Measurements from ENCODE around the gene PPP2R5B. TPM values are rescaled to one million over a fixed set of nuclear protein-coding genes. Genes with fewer than 3 reads are reported as not detected.

The PPP2R5B gene
- total and polyA plus RNA-seq, 3 experiments from 2014 or later: 7.8 to 11.7 (median 11.2) TPM

DNA sequence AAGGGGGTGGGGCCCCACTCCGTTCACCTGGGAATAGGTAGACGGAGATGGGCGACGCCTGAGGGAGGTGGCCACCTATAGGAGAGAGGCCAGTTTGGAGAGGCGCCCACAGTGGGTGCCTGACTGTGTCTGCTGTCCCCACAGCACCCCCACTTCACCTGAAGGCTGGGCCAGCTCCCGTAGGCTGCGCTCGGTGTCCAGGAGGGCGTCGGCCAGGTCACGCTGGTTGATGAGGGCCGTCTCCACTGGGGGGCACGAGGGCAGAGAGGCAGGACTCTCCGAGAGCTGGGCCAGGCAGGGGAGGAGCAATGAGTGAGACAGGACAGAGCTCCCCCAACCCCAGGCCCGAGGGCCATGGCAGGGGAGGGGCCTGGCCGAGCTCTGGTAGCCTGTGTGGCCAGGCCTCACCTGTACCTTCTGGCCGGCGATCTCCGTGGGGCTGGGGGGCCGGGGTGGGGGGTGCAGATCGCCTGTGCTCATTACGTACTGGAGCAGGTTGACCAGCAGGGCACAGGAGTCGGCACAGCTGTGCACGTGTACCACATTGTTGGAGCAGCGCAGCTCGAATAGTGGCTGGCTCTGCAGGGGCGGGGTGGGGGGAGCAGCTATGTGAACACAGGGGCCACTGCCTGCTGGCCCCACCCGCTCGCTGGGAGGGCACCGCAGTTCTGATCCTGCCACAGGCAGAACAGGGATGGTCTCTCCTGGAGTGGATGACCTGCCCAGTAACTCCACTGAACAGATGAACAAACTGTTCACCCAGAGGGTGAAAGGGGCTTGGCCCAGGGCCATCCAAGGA, 22.2 kb upstream of the PPP2R5B start:
- Mint-ChIP-seq H3K27ac (peak overlapping the region in 4 of 8 donors; percentile 17 to 74 (median 58)), H3K9me3 (no peaks in the 10 kb centered on the region), H3K4me3 (no peak overlapping the region), H3K36me3 (peaks cover 0 to 75% (median 6%) of the 10 kb centered on the region in 3 donors), H3K27me3 (no peaks in the 10 kb centered on the region), H3K4me1 (peaks cover 6 to 12% (median 9%) of the 10 kb centered on the region in 3 donors)
- no peak overlapping the region for H3K4me3 ChIP-seq (ENCODE audit: low read length)
- DNase-seq: no peak
- no peaks in the 10 kb centered on the region for H3K27me3 ChIP-seq (ENCODE audit: insufficient read depth, low read length, poor library complexity, severe bottlenecking)
- no peaks in the 10 kb centered on the region for H3K9me3 ChIP-seq (ENCODE audit: low read length)
- no peak overlapping the region for H3K27ac ChIP-seq (ENCODE audit: low read depth, low read length)
- CTCF ChIA-PET: interaction anchor here (1.6 kb wide), 1 partner anchor 58 kb away, joined by 3 read pairs; the partner anchor contains the start of gene CDC42BPG
- POLR2A ChIA-PET: no interaction called here
- peaks cover 14% of the 10 kb centered on the region for H3K4me1 ChIP-seq (ENCODE audit: insufficient read depth, low read length)
- H3K36me3 ChIP-seq (ENCODE audit: insufficient read depth, low read length): peaks cover 20% of the 10 kb centered on the region

DNA sequence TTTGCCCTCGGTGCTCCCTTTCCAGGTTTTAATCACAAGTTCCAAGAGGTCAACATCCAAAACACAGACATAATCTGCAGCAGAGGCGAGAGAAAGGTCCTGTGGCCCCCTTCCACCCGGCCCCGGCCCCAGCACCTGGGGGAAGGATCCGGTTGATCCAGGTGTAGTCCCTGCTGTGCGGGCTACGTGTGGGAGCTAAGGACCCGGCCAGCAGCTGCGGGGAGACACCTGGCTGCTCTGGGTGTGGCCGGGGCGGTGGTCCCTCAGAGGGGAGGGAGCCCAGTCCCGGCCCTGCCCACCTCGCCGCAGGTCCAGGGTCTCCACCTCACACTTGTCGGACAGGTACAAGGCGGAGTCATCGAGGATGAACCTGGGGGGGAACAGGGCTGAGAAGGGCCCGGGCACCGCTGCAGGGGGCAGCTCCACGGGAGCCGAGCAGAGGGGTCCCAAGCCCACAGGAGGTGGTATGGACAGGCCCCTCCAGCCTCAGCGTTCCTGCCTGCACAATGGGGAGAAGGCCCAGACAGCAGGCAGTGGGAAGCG, 21.1 kb upstream of the PPP2R5B start:
- H3K27ac Mint-ChIP-seq: no peak overlapping the region
- H3K4me1 Mint-ChIP-seq: peaks cover 6 to 12% (median 9%) of the 10 kb centered on the region in 3 donors
- Histone ChIP-seq H3K4me1 (ENCODE audit: insufficient read depth, low read length) (peaks cover 14% of the 10 kb centered on the region), H3K27me3 (ENCODE audit: insufficient read depth, low read length, poor library complexity, severe bottlenecking) (no peaks in the 10 kb centered on the region), H3K27ac (ENCODE audit: low read depth, low read length) (no peak overlapping the region), H3K36me3 (ENCODE audit: insufficient read depth, low read length) (peaks cover 9% of the 10 kb centered on the region), H3K9me3 (ENCODE audit: low read length) (no peaks in the 10 kb centered on the region), H3K4me3 (ENCODE audit: low read length) (no peak overlapping the region)
- no peak overlapping the region for H3K4me3 Mint-ChIP-seq
- no peak for DNase-seq
- no peaks in the 10 kb centered on the region for H3K27me3 Mint-ChIP-seq
- POLR2A ChIA-PET: no interaction called here
- CTCF ChIA-PET: no interaction called here
- H3K9me3 Mint-ChIP-seq: no peaks in the 10 kb centered on the region
- peaks cover 0 to 75% (median 11%) of the 10 kb centered on the region in 3 donors for H3K36me3 Mint-ChIP-seq

DNA sequence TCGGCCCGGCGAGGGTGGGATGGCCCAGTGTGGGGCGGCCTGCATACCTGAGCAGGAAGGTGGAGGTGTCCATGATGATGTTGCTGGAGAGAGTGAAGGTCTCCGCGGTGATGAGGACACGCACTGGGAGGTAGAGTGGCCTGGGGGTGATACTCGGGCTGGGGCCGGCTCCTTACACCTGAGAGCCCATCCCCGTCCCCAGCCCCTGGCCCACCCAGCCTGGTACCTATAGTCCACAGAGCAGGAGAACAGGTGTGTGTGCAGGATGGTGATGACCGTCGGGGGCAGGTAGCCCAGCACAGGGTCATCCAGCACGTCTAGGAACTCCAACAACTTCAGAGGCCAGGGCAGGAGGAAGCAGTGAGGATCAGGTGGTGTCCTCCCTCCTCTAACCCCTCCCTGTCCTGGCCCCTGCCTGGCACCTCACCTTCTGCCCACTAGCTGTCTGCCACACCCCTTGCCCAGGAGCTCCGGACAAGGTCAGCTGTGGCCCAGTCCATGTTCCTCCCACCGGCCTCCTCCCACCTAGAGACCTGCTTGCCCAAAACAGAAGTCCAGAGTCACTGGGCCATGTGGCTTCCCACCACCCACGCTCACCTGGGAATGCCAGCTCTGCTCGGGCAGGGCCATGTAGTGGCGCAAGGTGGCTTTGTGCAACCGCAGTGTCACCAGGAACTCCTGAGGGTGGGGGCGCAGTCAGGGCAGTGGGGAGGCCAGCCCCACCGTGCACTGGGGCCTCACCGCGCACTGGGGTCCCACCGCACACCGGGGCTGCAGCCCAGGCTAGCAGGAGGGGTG, 18.8 kb upstream of the PPP2R5B start:
- Histone ChIP-seq H3K4me1 (ENCODE audit: insufficient read depth, low read length) (peaks cover 1% of the 10 kb centered on the region), H3K27me3 (ENCODE audit: insufficient read depth, low read length, poor library complexity, severe bottlenecking) (no peaks in the 10 kb centered on the region), H3K9me3 (ENCODE audit: low read length) (no peaks in the 10 kb centered on the region), H3K4me3 (ENCODE audit: low read length) (no peak overlapping the region), H3K36me3 (ENCODE audit: insufficient read depth, low read length) (peaks cover 9% of the 10 kb centered on the region), H3K27ac (ENCODE audit: low read depth, low read length) (no peak overlapping the region)
- DNase-seq: no peak
- H3K27ac Mint-ChIP-seq: no peak overlapping the region
- H3K9me3 Mint-ChIP-seq: no peaks in the 10 kb centered on the region
- peaks cover 0 to 77% (median 9%) of the 10 kb centered on the region in 3 donors for H3K36me3 Mint-ChIP-seq
- ChIA-PET POLR2A (interaction anchor here (0.5 kb wide), 1 partner anchor 9 kb away, joined by 4 read pairs; no protein-coding TSS in a partner anchor), CTCF (interaction anchor here (1.4 kb wide), 1 partner anchor 12 kb away, joined by 3 read pairs; no protein-coding TSS in a partner anchor)
- no peaks in the 10 kb centered on the region for H3K27me3 Mint-ChIP-seq
- peaks cover 0 to 6% (median 4%) of the 10 kb centered on the region in 3 donors for H3K4me1 Mint-ChIP-seq
- no peak overlapping the region for H3K4me3 Mint-ChIP-seq

DNA sequence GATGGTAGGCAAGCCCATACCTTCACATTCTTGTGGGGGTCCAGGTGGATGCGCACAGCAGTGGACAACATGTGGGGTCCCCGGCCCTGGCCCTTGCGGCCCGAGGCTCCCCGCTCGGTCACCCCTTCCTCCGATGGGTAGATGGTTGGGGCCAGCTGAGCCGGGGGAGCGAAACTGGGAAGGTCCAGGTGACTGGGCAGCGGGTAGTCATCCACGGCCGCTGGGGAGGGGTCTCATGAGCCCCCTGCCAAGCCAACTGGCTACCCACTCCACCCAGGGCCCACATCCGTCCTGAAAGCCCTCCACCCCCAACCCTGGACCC, 18.2 kb upstream of the PPP2R5B start:
- H3K27ac Mint-ChIP-seq: no peak overlapping the region
- H3K4me3 ChIP-seq (ENCODE audit: low read length): no peak overlapping the region

DNA sequence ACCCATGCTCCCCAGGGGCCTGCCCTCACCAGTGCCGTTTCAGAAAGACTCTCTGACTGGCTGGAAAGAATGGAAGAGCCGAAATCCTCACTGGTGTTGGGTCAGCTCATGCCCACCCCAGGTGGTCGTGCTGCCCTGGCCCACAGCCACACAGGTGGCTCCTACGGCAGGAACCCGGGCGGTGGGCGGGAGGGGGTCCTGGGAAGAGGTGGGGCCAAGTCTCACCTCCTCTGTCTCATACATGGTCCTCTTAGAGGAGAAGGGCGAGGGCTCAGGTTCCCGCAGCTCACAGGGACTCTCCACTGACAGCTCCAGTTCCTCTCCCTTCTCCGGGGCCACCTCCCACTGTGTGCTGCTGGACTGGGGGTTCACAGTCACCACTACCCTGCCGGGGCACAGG, 15.7 kb upstream of the PPP2R5B start:
- ChIA-PET CTCF (no interaction called here), POLR2A (no interaction called here)
- no peaks in the 10 kb centered on the region for H3K27me3 Mint-ChIP-seq
- no peak for DNase-seq
- H3K4me1 Mint-ChIP-seq: no peaks in the 10 kb centered on the region
- peaks cover 27% of the 10 kb centered on the region for H3K36me3 ChIP-seq (ENCODE audit: insufficient read depth, low read length)
- H3K27me3 ChIP-seq (ENCODE audit: insufficient read depth, low read length, poor library complexity, severe bottlenecking): no peaks in the 10 kb centered on the region
- H3K27ac Mint-ChIP-seq: peak overlapping the region in 1 of 8 donors; percentile 18
- no peak overlapping the region for H3K4me3 ChIP-seq (ENCODE audit: low read length)
- H3K4me1 ChIP-seq (ENCODE audit: insufficient read depth, low read length): no peaks in the 10 kb centered on the region
- H3K27ac ChIP-seq (ENCODE audit: low read depth, low read length): no peak overlapping the region
- H3K9me3 Mint-ChIP-seq: no peaks in the 10 kb centered on the region
- no peak overlapping the region for H3K4me3 Mint-ChIP-seq
- H3K36me3 Mint-ChIP-seq: peaks cover 0 to 87% (median 9%) of the 10 kb centered on the region in 3 donors
- no peaks in the 10 kb centered on the region for H3K9me3 ChIP-seq (ENCODE audit: low read length)

More for the DNA sequence above, 18.2 kb upstream of the PPP2R5B start:
- peaks cover 0 to 5% (median 4%) of the 10 kb centered on the region in 3 donors for H3K4me1 Mint-ChIP-seq
- Histone ChIP-seq H3K9me3 (ENCODE audit: low read length) (no peaks in the 10 kb centered on the region), H3K27me3 (ENCODE audit: insufficient read depth, low read length, poor library complexity, severe bottlenecking) (no peaks in the 10 kb centered on the region), H3K4me1 (ENCODE audit: insufficient read depth, low read length) (no peaks in the 10 kb centered on the region), H3K36me3 (ENCODE audit: insufficient read depth, low read length) (peaks cover 14% of the 10 kb centered on the region), H3K27ac (ENCODE audit: low read depth, low read length) (no peak overlapping the region)
- no peaks in the 10 kb centered on the region for H3K27me3 Mint-ChIP-seq
- H3K36me3 Mint-ChIP-seq: peaks cover 0 to 77% (median 9%) of the 10 kb centered on the region in 3 donors
- POLR2A ChIA-PET: interaction anchor here (0.5 kb wide), 1 partner anchor 9 kb away, joined by 4 read pairs; no protein-coding TSS in a partner anchor
- no peaks in the 10 kb centered on the region for H3K9me3 Mint-ChIP-seq
- no peak overlapping the region for H3K4me3 Mint-ChIP-seq
- DNase-seq: no peak
- CTCF ChIA-PET: interaction anchor here (1.4 kb wide), 1 partner anchor 12 kb away, joined by 3 read pairs; no protein-coding TSS in a partner anchor

DNA sequence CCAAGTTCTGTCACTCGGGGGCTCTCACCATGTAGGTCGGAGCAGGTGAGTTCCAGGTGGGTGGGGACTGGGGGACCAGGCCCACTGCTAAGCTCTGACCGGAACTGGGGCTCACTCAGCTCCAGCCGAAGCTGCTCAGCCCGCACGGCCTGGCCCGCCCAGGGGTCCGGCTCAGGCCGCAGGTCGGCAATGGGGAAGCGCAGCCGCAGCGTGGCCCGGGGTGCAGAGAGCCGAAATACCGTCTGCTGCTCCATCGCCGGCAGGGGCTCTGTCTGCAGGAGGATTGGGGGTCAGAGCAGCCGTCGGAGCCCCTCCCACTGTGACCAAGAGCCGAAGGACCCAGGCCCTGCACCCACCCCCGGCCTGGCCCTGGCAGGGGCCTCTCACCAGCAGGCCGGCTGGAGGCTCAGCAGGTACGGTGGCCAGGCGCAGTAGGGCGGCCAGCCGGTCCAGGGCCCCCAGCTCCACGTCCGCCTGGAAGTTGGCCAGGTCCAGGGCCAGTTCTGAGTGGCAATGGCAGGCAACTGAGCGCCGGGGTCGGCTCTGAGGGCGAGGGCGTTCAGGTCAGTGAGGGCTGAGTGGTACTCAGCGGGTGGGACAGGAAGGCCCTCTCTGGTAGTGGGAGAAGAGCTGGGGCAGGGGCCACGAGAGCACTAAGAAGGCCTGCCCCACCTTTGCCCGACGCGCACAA, 14.7 kb upstream of the PPP2R5B start:
- H3K4me1 Mint-ChIP-seq: peaks cover 3 to 5% (median 5%) of the 10 kb centered on the region in 3 donors
- H3K36me3 ChIP-seq (ENCODE audit: insufficient read depth, low read length): peaks cover 29% of the 10 kb centered on the region
- no peaks in the 10 kb centered on the region for H3K27me3 Mint-ChIP-seq
- ChIA-PET CTCF (no interaction called here), POLR2A (interaction anchor here (0.8 kb wide), 1 partner anchor 30 kb away, joined by 3 read pairs; no protein-coding TSS in a partner anchor)
- no peaks in the 10 kb centered on the region for H3K9me3 ChIP-seq (ENCODE audit: low read length)
- no peaks in the 10 kb centered on the region for H3K4me1 ChIP-seq (ENCODE audit: insufficient read depth, low read length)
- H3K27ac Mint-ChIP-seq: no peak overlapping the region
- DNase-seq: no peak
- H3K4me3 ChIP-seq (ENCODE audit: low read length): no peak overlapping the region
- H3K27ac ChIP-seq (ENCODE audit: low read depth, low read length): no peak overlapping the region
- H3K9me3 Mint-ChIP-seq: no peaks in the 10 kb centered on the region
- H3K36me3 Mint-ChIP-seq: peaks cover 0 to 87% (median 7%) of the 10 kb centered on the region in 3 donors
- H3K27me3 ChIP-seq (ENCODE audit: insufficient read depth, low read length, poor library complexity, severe bottlenecking): no peaks in the 10 kb centered on the region
- H3K4me3 Mint-ChIP-seq: no peak overlapping the region

DNA sequence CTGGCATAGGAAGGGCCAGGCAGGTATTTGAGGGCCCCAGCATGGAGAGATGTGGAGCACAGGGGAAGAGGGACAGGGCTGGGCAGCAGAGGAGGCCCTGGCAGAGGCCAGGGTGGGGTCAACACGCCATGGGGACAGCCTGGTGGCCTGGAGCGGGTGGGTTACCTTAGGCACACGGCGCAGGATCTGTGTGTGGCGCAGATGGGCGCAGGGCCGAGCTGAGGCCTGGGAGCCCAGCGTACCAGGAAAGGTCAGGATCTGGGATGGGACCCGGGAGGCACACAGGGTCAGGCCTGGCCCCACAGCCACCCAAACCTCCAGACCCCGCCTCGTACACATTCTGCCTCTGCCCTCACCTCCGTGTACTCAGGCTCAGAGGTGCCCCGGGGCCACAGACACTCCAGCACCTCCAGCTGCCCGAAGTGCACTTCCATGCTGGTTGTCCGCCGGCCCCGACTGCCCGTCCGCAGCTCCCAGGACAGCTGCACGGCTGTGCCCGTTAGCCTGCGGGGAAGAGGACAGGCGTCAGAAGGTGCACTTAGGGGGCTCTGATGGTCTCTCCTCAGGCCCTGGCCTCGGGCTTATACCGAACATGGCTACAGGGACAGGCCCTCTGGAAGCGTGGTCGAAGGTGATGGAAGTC, 13.9 kb upstream of the PPP2R5B start:
- ChIA-PET CTCF (no interaction called here), POLR2A (no interaction called here)
- Histone ChIP-seq H3K27me3 (ENCODE audit: insufficient read depth, low read length, poor library complexity, severe bottlenecking) (no peaks in the 10 kb centered on the region), H3K27ac (ENCODE audit: low read depth, low read length) (no peak overlapping the region), H3K36me3 (ENCODE audit: insufficient read depth, low read length) (peaks cover 24% of the 10 kb centered on the region), H3K4me1 (ENCODE audit: insufficient read depth, low read length) (peaks cover 8% of the 10 kb centered on the region), H3K9me3 (ENCODE audit: low read length) (no peaks in the 10 kb centered on the region), H3K4me3 (ENCODE audit: low read length) (no peak overlapping the region)
- Mint-ChIP-seq H3K27me3 (no peaks in the 10 kb centered on the region), H3K27ac (peak overlapping the region in 1 of 8 donors; percentile 93), H3K36me3 (peaks cover 0 to 82% (median 5%) of the 10 kb centered on the region in 3 donors), H3K9me3 (no peaks in the 10 kb centered on the region), H3K4me3 (no peak overlapping the region), H3K4me1 (peaks cover 5 to 13% (median 6%) of the 10 kb centered on the region in 3 donors)
- no peak for DNase-seq
